Left ventricle myocardium inferior (tissue), 1 donor: ENCODE data around the gene IL1RAPL1. TPM values are rescaled to one million over a fixed set of nuclear protein-coding genes. Genes with fewer than 3 reads are reported as not detected.

ENCODE experiments used
- DNase-seq: peaks from one replicate; pipeline ENCODE4 v3.0.0-alpha.2; 2020
- H3K27ac ChIP-seq: fragments of 200-600 bp; replicated peaks from 2 replicates; pipeline ENCODE4 v1.8.0; 2021
- H3K27me3 ChIP-seq: fragments of 200-600 bp; 2 replicates; pipeline ENCODE4 v1.8.0; 2021; ENCODE audit warnings: low read depth
- H3K36me3 ChIP-seq: fragments of 200-600 bp; 2 replicates; pipeline ENCODE4 v1.8.0; 2021
- H3K4me1 ChIP-seq: fragments of 200-600 bp; 2 replicates; pipeline ENCODE4 v1.8.0; 2021
- H3K4me3 ChIP-seq: fragments of 200-600 bp; 2 replicates; pipeline ENCODE4 v1.8.0; 2021; ENCODE audit warnings: mild to moderate bottlenecking, moderate library complexity
- H3K9me3 ChIP-seq: fragments of 200-600 bp; replicated peaks from 2 replicates; pipeline ENCODE4 v1.8.0; 2021
- intact Hi-C: fragments of 100-400 bp; cut with micrococcal nuclease; formaldehyde crosslinking; loops from one replicate; pipeline ENCODE4 v1.11.0; 2022
- total RNA-seq: library from RNA; stranded (reverse); fragmentation: NEBNext Ultra II Directional; extraction: Animal tissue kit (Norgen Biotek cat#: 25700); gene quantifications from one replicate; pipeline ENCODE4 v1.2.1, GENCODE V29; 2021
- TF ChIP-seq, protein P1 (sequence below): fragments of 200-600 bp; IDR thresholded peaks from 2 replicates; pipeline ENCODE4 v1.8.0; 2021; ENCODE audit warnings: antibody characterized with exemption, mild to moderate bottlenecking, borderline replicate concordance
- donor health status: DM: no; HTN: yes; CAD: no; lungs with severe emphysema.

The IL1RAPL1 gene
- total RNA-seq, 1 donor from 2014 or later = 1.9 TPM

DNA sequence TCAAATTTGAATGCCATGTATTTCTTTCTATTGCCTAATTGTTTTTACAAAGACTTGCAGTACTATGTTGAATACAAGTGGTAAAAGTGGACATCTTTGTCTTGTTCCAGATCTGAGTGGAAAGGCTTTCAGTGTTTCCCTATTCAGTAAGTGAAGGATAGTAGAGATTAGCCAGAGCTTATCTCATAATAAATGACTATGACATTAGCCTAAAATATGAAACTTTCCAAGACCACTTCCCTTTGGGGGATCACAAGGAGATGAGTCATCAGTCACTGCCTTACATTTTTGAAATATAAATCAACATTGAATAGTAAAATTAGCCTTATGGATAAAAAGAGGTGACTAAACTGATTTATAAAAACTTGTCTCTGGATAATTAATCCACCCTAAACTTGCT is 1074.0 kb downstream of the IL1RAPL1 start:
- Histone ChIP-seq H3K27me3 (no peaks in the 10 kb centered on the region), H3K4me1 (no peaks in the 10 kb centered on the region), H3K9me3 (no peaks in the 10 kb centered on the region), H3K4me3 (no peak overlapping the region), H3K27ac (no peak overlapping the region), H3K36me3 (no peaks in the 10 kb centered on the region)
- intact Hi-C loops = no loop called here
- TF ChIP-seq, protein P1, sequence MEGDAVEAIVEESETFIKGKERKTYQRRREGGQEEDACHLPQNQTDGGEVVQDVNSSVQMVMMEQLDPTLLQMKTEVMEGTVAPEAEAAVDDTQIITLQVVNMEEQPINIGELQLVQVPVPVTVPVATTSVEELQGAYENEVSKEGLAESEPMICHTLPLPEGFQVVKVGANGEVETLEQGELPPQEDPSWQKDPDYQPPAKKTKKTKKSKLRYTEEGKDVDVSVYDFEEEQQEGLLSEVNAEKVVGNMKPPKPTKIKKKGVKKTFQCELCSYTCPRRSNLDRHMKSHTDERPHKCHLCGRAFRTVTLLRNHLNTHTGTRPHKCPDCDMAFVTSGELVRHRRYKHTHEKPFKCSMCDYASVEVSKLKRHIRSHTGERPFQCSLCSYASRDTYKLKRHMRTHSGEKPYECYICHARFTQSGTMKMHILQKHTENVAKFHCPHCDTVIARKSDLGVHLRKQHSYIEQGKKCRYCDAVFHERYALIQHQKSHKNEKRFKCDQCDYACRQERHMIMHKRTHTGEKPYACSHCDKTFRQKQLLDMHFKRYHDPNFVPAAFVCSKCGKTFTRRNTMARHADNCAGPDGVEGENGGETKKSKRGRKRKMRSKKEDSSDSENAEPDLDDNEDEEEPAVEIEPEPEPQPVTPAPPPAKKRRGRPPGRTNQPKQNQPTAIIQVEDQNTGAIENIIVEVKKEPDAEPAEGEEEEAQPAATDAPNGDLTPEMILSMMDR = no peak
- DNase-seq = no peak

DNA sequence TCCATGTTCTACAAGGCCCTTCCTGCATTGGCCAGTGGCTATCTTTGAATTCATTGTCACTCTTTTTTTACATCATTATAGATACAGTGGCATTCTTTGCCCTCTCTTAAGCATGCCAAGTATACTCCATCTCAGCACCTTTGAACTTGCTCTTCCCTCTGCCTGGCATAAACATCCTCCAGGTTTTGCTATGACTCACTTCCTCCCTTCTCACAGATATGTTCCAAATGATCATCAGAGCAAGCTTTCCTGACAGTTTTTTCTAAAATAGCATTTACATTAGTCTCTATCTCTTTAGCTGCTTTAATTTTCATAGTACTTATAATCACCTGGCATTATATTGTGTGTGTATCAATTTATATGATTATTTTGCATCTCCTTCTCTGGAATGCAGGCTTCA is 1074.9 kb downstream of the IL1RAPL1 start:
- no peaks in the 10 kb centered on the region for H3K4me1 ChIP-seq
- H3K36me3 ChIP-seq = no peaks in the 10 kb centered on the region
- no peak for DNase-seq
- no peak overlapping the region for H3K27ac ChIP-seq
- no peaks in the 10 kb centered on the region for H3K27me3 ChIP-seq
- H3K4me3 ChIP-seq = no peak overlapping the region
- no peaks in the 10 kb centered on the region for H3K9me3 ChIP-seq
- intact Hi-C loops = no loop called here
- TF ChIP-seq, protein P1 = no peak

DNA sequence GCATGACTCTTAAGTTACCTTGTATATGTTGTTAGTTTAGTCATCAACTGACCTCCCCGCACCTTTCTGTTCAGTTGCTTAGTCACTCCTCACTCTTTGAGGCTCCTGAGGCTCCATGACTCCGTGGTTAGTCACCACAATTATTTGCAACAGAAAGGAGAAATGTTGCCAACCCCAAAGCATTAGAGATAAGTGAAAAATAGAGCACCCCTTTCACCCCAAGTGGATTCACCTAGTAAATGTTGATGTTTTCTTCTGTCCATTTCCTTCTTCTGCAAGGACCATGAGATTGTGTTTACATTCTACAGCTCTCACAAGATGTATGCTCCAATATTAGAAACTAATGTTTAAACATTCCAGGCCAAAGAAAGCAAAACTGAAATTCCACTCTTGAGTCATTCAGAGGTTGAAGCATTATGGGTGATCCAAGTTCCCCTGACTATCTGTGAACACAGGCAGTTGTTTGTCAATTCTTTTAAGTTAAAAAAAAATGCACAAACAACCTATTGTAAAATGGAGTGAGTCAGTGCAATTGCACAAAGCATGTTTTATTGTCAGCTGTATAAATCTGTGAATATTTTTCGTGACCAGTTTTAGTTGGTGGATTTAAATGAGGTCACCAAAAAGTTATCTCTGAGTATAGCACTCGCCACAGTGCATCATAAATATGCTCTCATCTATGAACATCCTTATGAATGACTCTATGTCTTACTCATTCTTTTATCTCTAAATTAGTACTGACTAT is 1075.7 kb downstream of the IL1RAPL1 start:
- TF ChIP-seq, protein P1 = no peak
- no peak overlapping the region for H3K27ac ChIP-seq
- H3K9me3 ChIP-seq = no peaks in the 10 kb centered on the region

DNA sequence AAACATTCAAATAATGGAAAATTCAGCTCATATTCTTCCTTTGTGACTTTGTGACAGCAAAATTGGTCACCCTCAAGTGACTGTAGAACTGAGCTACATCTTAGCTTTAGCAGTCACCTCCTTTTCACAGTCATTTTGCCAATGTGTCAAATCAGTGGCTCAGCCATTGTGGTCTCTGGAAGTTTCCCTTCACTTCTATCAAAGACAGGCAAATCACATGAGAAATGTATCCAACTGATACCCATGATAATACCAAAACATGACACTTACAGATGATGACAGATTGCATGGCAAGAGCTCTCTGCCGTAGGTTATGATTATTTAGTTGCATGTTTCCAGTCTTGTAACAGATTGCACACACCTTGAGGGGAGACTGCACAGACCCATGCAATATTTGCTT is 1078.3 kb downstream of the IL1RAPL1 start:
- Histone ChIP-seq H3K27ac (no peak overlapping the region), H3K4me1 (no peaks in the 10 kb centered on the region), H3K27me3 (no peaks in the 10 kb centered on the region), H3K36me3 (no peaks in the 10 kb centered on the region), H3K9me3 (no peaks in the 10 kb centered on the region), H3K4me3 (no peak overlapping the region)
- no peak for DNase-seq
- intact Hi-C loops = no loop called here
- TF ChIP-seq, protein P1 = no peak

More for the DNA sequence above, 1075.7 kb downstream of the IL1RAPL1 start:
- Histone ChIP-seq H3K36me3 (no peaks in the 10 kb centered on the region), H3K4me1 (no peaks in the 10 kb centered on the region), H3K4me3 (no peak overlapping the region), H3K27me3 (no peaks in the 10 kb centered on the region)
- DNase-seq = no peak
- intact Hi-C loops = no loop called here

DNA sequence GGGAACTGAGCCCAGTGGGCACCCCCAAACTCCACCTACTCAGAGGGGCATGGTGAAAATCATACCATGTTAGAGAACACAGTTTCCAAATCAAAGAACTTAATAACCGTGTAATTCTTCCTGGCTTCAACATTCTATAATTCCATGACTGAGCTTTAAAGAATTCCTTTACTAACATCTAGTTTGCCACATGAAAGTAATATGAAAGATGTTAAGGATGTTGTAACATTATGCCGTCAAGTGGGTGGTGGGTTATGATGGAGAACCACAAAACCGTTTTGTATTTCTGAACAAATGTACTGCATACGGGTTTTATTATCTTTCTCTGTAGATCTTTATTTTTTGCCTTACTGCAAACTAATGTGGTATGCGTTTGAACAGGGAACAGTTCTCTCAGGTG is 1079.1 kb downstream of the IL1RAPL1 start:
- H3K4me1 ChIP-seq = no peaks in the 10 kb centered on the region
- no peaks in the 10 kb centered on the region for H3K27me3 ChIP-seq
- no peak for DNase-seq
- no peak overlapping the region for H3K4me3 ChIP-seq
- H3K36me3 ChIP-seq = no peaks in the 10 kb centered on the region
- no peaks in the 10 kb centered on the region for H3K9me3 ChIP-seq
- intact Hi-C loops = no loop called here
- no peak overlapping the region for H3K27ac ChIP-seq
- TF ChIP-seq, protein P1 = no peak
